HepG2 (cell line): ENCODE data around the gene TMEM132D.

ENCODE experiments used
- AKAP8 ChIP-seq: sonication (generic); formaldehyde crosslinking; IDR thresholded peaks from 2 replicates; pipeline ENCODE4 v1.5.1; 2020; ENCODE audit warnings: mild to moderate bottlenecking, missing genetic modification reagents
- ARHGAP35 ChIP-seq: sonication (generic); formaldehyde crosslinking; IDR thresholded peaks from 2 replicates; pipeline ENCODE4 v1.9.0; 2022; ENCODE audit warnings: mild to moderate bottlenecking, inconsistent platforms, moderate library complexity, missing genetic modification reagents, borderline replicate concordance
- CTCF ChIP-seq: sonication (generic); formaldehyde crosslinking; IDR thresholded peaks from 2 replicates; pipeline ENCODE4 v1.5.0; 2020; ENCODE audit warnings: mild to moderate bottlenecking, missing genetic modification reagents, moderate library complexity
- LCORL ChIP-seq, 2 experiments: fragments of 450-650 bp in 1 of 2; sonication (generic) in 1 of 2; formaldehyde crosslinking in 1 of 2; IDR thresholded peaks; 2 replicates each; pipeline versions ENCODE4 v1.5.0 to v1.6.1; 2017 to 2020; ENCODE audit warnings: antibody characterized with exemption in 1 of 2, missing genetic modification reagents in 1 of 2
- MYNN ChIP-seq: sonication (generic); formaldehyde crosslinking; IDR thresholded peaks from 2 replicates; pipeline ENCODE4 v1.4.0; 2020; ENCODE audit warnings: mild to moderate bottlenecking, low read depth, missing genetic modification reagents
- SP1 ChIP-seq, 2 experiments: fragments of 450-650 bp in 1 of 2; sonication (generic) in 1 of 2; formaldehyde crosslinking in 1 of 2; IDR thresholded peaks; 2 replicates each; pipeline versions ENCODE4 v1.4.0 to v1.6.1; 2016 to 2020; ENCODE audit warnings: missing genetic modification reagents in 1 of 2
- ZNF629 ChIP-seq: sonication (generic); formaldehyde crosslinking; conservative IDR thresholded peaks from 2 replicates; pipeline ENCODE4 v1.5.0; 2020; ENCODE audit warnings: missing genetic modification reagents
- TF ChIP-seq, protein P1 (sequence below): sonication (generic); formaldehyde crosslinking; conservative IDR thresholded peaks from 2 replicates; pipeline ENCODE4 v1.4.0; 2020; ENCODE audit warnings: mild to moderate bottlenecking, missing genetic modification reagents, moderate library complexity
- TF ChIP-seq, protein P2 (sequence below): sonication (generic); formaldehyde crosslinking; conservative IDR thresholded peaks from 2 replicates; pipeline ENCODE4 v1.4.0; 2020; ENCODE audit warnings: missing genetic modification reagents

DNA sequence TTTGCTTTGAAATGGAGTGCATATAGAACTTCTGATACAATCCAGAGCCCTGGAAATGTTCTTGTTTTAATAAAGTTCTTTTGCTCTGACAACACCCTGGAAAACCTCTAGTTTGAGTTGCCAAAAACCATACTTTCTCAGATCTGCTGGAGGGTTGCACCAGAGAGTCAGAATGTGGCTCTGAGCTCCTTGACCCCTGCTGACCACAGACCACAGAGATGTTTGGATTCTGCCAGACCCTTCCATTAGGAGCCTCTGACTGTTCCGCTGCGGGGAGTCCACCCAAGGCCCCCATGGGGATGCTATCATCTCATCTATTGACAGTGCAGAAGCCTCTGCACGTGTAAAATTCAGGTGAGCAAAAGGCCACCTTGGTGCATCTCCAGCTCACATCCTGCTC lies 718.0 kb downstream of the TMEM132D start:
- TF ChIP-seq ARHGAP35 (CRISPR knock-in tag) (no peak), MYNN (no peak), AKAP8 (no peak), ZNF629 (no peak), LCORL (IDR thresholded peaks at IDR 0.05) (no peak), LCORL (CRISPR knock-in tag; IDR thresholded peaks at IDR 0.05) (no peak), CTCF (CRISPR knock-in tag) (no peak), SP1 (IDR thresholded peaks at IDR 0.05) (no peak), SP1 (CRISPR knock-in tag; IDR thresholded peaks at IDR 0.05) (no peak)
- TF ChIP-seq, protein P1, sequence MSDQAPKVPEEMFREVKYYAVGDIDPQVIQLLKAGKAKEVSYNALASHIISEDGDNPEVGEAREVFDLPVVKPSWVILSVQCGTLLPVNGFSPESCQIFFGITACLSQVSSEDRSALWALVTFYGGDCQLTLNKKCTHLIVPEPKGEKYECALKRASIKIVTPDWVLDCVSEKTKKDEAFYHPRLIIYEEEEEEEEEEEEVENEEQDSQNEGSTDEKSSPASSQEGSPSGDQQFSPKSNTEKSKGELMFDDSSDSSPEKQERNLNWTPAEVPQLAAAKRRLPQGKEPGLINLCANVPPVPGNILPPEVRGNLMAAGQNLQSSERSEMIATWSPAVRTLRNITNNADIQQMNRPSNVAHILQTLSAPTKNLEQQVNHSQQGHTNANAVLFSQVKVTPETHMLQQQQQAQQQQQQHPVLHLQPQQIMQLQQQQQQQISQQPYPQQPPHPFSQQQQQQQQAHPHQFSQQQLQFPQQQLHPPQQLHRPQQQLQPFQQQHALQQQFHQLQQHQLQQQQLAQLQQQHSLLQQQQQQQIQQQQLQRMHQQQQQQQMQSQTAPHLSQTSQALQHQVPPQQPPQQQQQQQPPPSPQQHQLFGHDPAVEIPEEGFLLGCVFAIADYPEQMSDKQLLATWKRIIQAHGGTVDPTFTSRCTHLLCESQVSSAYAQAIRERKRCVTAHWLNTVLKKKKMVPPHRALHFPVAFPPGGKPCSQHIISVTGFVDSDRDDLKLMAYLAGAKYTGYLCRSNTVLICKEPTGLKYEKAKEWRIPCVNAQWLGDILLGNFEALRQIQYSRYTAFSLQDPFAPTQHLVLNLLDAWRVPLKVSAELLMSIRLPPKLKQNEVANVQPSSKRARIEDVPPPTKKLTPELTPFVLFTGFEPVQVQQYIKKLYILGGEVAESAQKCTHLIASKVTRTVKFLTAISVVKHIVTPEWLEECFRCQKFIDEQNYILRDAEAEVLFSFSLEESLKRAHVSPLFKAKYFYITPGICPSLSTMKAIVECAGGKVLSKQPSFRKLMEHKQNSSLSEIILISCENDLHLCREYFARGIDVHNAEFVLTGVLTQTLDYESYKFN: no peak
- TF ChIP-seq, protein P2, sequence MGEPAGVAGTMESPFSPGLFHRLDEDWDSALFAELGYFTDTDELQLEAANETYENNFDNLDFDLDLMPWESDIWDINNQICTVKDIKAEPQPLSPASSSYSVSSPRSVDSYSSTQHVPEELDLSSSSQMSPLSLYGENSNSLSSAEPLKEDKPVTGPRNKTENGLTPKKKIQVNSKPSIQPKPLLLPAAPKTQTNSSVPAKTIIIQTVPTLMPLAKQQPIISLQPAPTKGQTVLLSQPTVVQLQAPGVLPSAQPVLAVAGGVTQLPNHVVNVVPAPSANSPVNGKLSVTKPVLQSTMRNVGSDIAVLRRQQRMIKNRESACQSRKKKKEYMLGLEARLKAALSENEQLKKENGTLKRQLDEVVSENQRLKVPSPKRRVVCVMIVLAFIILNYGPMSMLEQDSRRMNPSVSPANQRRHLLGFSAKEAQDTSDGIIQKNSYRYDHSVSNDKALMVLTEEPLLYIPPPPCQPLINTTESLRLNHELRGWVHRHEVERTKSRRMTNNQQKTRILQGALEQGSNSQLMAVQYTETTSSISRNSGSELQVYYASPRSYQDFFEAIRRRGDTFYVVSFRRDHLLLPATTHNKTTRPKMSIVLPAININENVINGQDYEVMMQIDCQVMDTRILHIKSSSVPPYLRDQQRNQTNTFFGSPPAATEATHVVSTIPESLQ (CRISPR knock-in tag): no peak
